ENCODE measurements around the gene TFCP2L1.
"Not testable (repeated sequence)": the region's sequence is repeated elsewhere in the genome, so short reads cannot be mapped to it uniquely, and the experiment has no call there.

The TFCP2L1 gene

DNA sequence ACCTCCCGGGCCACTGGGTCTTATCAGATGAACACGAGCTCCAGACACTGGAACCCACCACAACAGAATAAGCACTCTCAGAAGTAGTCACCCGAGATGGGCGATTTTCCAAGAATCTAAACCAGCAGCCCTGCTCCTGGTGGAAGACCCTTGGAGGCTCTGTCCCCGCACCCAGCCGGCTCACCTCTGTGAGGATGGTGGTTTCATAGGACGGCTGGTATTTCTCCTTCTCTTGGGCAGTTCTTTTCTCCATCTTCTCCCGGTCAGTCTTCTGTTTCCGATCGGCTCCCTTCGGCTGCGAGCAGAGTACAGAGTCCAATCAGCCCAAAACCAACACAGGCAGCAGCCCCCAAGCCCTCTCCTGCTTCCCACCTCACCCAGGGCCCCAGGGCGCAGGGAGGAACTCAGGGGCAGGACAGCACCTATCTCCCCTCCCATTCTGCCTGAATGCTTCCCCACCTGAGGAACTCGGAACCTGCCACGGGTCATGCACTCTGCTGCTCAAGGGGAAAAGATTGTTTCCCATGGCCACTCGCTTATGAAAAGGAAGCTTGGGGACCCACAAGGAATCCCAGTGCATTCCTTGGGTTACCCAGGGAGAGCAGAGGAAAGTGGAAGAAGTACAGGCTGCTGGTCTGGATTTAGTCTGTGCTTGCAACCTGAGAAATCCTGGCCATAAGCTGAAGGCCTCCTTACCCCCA is 42.7 kb downstream of the TFCP2L1 start:
- DNase-seq (ENCODE audit: low read depth in 3 of 3), result no peak

- no peak for DNase-seq (ENCODE audit: low read depth in 3 of 3)
These were observed 43.5 kb downstream of the TFCP2L1 start for GRCh38 chr2:121241466-121241865.

GRCh38 chr2:121240436-121240835 is 44.6 kb downstream of the TFCP2L1 start:
- DNase-seq (ENCODE audit: low read depth in 3 of 3), result no peak

GRCh38 chr2:121239969-121240368 is 45.0 kb downstream of the TFCP2L1 start:
- no peak for DNase-seq (ENCODE audit: low read depth in 3 of 3)

DNA sequence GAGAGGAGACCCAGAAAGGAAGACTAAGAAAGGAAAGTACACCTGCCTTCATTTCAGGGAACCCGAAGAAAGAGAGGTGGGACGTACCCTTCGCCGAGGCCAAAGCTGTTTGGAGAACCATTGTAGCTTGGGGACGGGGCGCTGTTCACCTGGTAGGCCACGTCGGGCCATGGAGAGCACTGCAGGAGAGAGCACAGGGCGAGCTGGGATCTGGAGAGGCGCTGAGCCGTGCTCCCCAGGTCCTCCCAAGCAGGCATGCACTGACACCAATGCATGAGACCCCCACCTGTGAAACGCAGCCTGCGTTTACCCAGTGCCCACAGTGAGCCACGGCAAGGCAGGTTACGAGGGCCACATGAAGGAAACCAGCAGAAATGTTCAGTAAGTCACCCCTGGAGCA is 45.5 kb downstream of the TFCP2L1 start:
- DNase-seq (ENCODE audit: low read depth in 3 of 3), result no peak

DNA sequence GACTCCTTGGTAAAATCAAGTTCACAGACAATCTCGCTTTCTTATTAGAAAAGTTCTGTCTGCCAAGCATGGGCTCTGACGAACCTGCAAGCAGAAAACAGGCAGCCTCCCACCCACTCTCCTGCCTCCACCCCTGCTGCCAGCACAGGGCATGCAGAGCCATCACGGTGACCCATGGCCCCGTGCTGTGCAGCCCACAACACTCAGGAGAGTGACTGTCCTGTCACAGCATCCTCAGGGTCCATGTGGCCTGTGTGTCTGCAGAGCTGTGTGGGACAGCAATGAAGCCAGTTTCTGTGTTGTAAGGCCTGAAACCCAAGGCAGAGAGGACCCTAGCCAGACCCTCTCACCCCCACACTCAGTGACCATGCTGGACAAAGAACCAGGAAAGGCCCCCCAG is 46.2 kb downstream of the TFCP2L1 start:
- DNase-seq (ENCODE audit: low read depth in 3 of 3), result no peak

- DNase-seq (ENCODE audit: low read depth in 3 of 3), result no peak
These were observed 46.9 kb downstream of the TFCP2L1 start for GRCh38 chr2:121237980-121238665.

DNA sequence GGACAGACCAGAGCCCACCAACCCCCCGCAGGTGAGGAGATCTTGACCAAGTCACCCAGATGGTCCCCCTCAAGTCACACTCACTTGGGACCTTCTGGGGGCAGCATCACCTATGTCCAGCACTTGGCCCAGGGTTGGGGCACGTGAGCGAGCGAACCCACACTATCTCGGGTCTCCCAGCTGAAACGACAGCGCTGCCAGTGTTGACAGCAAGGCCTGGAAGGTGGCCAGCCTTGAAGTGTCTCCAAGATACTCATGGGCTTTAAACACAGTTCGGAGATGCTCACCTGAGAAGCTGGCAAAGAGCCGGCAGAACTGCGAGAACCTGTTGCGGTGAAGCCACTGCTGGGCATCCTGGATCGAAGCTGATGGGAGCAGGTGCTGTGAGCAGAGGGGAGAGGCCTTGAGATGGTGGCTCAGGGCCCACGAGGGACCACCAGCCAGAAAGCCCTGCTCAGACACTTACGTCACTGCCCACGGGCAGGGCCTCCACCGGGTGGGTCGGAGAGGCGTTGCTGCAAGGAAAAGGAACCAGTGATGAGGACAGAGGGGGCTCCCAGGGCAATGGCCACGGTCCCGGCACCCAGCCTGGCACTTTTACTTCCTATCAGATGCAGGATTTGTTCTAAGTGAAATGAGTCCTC is 47.5 kb downstream of the TFCP2L1 start:
- DNase-seq (ENCODE audit: low read depth in 3 of 3), result no peak

- DNase-seq (ENCODE audit: low read depth in 3 of 3), result no peak
These were observed 48.3 kb downstream of the TFCP2L1 start for GRCh38 chr2:121236650-121237180.

- no peak for DNase-seq (ENCODE audit: low read depth in 3 of 3)
These were observed 48.8 kb downstream of the TFCP2L1 start for GRCh38 chr2:121236101-121236640.

DNA sequence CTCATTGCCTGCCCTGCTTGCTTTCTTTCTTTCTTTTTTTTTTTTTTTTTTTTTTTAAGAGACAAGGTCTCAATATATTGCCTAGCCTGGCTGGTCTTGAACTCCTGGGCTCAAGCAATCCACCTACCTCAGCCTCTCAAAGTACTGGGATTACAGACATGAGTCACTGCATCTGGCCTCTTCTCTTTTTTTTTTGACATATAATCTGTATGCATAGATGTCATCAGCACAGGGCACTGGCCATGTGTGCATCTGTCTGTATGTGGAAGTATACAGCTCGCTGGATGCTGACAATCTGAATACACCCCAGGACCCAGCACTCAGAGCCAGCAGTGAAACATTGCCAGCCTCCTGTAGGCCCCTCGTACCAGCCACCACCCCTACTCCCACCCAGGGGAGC is 49.5 kb downstream of the TFCP2L1 start:
- DNase-seq (ENCODE audit: low read depth in 3 of 3), result no peak

DNA sequence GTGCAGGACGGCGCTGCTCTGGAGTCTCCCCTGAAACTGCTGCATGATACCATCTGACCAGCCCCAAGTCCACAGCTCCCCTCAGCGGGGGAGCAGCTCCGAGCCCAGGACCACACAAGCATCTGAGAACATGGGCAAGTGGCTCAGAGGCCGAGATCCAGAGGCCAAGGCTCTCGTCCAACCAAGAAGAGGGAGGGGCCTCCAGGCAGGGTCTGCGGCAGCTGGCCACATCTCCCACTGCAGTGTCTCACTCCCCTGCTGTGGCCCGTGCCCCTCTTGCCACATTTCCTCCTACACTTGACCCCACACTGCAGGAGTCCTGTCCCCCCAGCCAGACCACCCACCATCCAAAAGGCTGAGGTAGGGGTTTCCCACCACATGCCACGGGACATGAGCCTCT is 50.2 kb downstream of the TFCP2L1 start:
- no peak for DNase-seq (ENCODE audit: low read depth in 3 of 3)

- DNase-seq (ENCODE audit: low read depth in 3 of 3), result no peak
These were observed 50.9 kb downstream of the TFCP2L1 start for GRCh38 chr2:121234144-121234543.

DNA sequence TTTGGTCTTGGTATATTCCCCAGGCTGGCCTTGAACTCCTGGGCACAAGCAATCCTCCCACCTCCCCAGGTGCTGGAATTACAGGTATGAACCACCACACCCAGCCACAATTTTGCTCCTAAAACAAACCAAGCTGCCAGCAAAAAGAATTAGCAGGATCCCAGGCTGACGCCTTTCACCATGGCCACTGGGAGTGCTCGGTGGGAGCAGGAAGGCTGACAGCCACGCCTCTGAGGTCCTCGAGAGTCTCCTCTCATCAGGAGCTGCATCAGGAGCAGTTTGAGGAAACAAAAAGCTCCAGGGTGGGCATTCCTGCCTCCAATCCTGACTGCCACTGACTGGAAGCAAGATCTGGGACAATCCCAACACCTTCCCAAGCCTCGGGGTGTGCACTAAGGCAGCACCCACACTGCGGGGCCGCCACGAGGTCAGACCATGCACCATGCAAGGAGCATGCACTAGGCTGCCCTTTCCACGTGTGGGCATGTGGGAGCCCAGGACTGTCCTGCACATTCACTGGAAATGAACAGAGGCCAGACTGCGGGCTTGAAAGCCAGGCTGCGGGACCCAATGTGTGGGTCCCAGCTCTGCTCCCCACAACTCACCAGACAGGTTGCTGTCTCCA is 51.4 kb downstream of the TFCP2L1 start:
- DNase-seq (ENCODE audit: low read depth in 3 of 3), result no peak

DNA sequence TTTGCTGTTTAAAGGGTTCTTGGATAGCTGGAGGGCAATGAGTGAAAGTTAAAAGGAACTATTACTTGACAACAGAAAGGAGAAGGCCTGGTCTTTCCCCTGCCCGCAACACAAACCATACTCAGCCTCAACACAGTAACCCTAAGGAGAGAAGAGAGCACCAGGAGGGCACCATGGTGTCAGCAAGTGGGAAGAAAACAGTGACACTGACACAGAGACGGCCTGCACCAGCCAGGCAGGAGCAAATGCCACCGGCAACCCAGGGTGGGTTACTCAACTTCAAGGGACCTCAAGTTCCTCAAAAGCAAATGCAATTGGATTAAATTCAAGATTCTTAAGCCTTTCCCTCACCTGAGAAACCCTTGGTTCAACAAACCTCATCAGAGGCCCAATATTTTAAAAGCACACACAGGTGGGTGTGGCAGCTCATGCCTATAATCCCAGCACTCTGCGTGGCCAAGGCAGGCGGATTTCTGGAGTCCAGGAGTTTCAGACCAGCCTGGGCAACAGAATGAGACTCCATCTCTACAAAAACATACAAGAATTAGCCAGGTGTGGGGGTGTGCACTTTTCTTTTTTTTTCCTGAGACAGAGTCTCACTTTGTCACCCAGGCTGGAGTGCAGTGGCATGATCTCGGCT is 52.3 kb downstream of the TFCP2L1 start:
- DNase-seq (ENCODE audit: low read depth in 3 of 3), result no peak

- no peak for DNase-seq (ENCODE audit: low read depth in 3 of 3)
These were observed 53.5 kb downstream of the TFCP2L1 start for GRCh38 chr2:121231385-121232000.

DNA sequence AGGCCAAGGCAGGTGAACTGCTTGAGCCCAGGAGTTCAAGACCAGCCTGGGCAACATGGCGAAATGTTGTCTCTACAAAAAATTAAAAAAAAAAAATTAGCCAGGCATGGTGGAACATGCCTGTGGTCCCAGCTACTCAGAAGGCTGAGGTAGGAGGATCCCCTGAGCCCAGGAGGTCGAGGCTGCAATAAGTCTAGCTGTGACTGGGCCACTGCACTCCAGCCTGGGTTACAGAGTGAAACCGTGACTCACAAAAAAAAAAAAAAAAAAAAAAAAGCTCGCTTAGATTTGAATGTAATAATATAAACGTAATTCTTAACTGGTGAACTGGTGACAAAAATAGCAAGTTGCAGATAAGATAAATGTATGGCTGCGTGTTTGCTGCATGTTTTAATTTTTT is 56.5 kb downstream of the TFCP2L1 start:
- no peak for DNase-seq (ENCODE audit: low read depth in 3 of 3)

DNA sequence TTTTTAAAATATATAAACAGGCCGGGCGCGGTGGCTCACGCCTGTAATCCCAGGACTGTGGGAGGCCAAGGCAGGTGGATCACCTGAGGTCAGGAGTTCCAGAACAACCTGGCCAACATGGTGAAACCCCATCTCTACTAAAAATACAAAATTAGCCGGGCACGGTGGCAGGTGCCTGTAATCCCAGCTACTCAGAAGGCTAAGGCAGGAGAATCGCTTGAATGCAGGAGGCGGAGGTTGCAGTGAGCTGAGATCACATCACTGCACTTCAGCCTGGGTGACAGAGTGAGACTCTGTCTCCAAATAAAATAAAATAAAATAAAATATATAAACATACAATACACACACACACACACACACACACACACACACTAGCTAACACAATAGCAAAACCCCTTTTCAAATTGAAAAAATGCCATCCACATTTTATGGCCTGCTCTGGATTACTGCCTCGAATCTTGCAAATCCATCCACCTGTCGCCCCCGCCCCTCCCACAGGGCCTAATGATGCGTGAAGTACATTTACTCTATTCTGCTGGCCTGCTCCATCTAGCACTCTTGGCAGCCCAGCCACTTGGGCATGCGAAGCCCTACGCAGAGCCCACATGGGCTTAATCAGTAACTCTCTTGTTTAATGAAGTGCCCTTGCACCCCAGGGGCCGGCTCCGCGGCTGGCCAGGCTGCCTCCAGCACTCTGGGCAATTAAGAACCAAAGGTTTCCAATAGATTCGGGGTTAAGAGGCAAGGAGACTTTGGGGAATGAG is 57.4 kb downstream of the TFCP2L1 start:
- DNase-seq (ENCODE audit: low read depth in 3 of 3), result not testable (repeated sequence)

GRCh38 chr2:121225681-121226080 is 59.3 kb downstream of the TFCP2L1 start:
- not testable (repeated sequence) for DNase-seq (ENCODE audit: low read depth in 3 of 3)

GRCh38 chr2:121220995-121221394 is 64.0 kb downstream of the TFCP2L1 start:
- no peak for DNase-seq (ENCODE audit: low read depth in 3 of 3)

Measured in stimulated activated CD4-positive, alpha-beta T cell treated with anti-CD3 and anti-CD28 coated beads, TNF-alpha, amount 100 ng/mL, for 4 hours (primary cell).